WTC11 (cell line): ENCODE results near the gene WAC.

Source experiments
- CREB1 ChIP-seq: sonication (generic); formaldehyde crosslinking; IDR thresholded peaks from 2 replicates; pipeline ENCODE4 v1.8.0; 2023; ENCODE audit warnings: mild to moderate bottlenecking, missing genetic modification reagents
- NR2C2 ChIP-seq: sonication (generic); formaldehyde crosslinking; IDR thresholded peaks from 2 replicates; pipeline ENCODE4 v1.8.0; 2022; ENCODE audit warnings: mild to moderate bottlenecking, missing genetic modification reagents
- ZNF219 ChIP-seq: sonication (generic); formaldehyde crosslinking; IDR thresholded peaks from 2 replicates; pipeline ENCODE4 v1.8.0; 2023; ENCODE audit warnings: missing genetic modification reagents, mild to moderate bottlenecking, borderline replicate concordance
- TF ChIP-seq, protein P1 (sequence below): sonication (generic); formaldehyde crosslinking; IDR thresholded peaks from 2 replicates; pipeline ENCODE4 v1.8.0; 2023; ENCODE audit warnings: mild to moderate bottlenecking, missing genetic modification reagents
- TF ChIP-seq, protein P2 (sequence below): sonication (generic); formaldehyde crosslinking; IDR thresholded peaks from 2 replicates; pipeline ENCODE4 v1.8.0; 2022; ENCODE audit warnings: mild to moderate bottlenecking, missing genetic modification reagents
- TF ChIP-seq, protein P3 (sequence below): fragments of 200-600 bp; IDR thresholded peaks from 2 replicates; pipeline ENCODE4 v1.8.0; 2022; ENCODE audit warnings: antibody characterized with exemption

DNA sequence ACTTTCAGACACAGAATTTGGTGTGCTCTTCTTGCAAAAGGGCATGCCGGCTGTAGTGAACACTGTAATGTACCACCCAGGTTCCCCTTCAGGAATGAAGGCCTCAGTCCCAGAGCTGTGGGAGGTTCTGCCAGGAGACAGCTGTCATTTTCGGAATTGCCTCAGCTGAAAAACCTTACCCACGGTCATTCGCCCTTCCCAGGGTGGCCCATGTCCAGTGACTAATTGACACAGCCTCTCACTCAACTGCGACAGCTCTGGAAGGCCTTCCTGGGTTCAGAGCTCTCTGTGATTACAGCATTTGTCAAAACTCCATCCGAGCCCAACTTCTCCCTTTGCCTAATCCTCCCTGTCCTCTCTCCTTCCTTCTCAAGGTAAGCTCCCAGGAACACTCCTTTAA is 43.7 kb upstream of the WAC start:
- TF ChIP-seq, protein P1, sequence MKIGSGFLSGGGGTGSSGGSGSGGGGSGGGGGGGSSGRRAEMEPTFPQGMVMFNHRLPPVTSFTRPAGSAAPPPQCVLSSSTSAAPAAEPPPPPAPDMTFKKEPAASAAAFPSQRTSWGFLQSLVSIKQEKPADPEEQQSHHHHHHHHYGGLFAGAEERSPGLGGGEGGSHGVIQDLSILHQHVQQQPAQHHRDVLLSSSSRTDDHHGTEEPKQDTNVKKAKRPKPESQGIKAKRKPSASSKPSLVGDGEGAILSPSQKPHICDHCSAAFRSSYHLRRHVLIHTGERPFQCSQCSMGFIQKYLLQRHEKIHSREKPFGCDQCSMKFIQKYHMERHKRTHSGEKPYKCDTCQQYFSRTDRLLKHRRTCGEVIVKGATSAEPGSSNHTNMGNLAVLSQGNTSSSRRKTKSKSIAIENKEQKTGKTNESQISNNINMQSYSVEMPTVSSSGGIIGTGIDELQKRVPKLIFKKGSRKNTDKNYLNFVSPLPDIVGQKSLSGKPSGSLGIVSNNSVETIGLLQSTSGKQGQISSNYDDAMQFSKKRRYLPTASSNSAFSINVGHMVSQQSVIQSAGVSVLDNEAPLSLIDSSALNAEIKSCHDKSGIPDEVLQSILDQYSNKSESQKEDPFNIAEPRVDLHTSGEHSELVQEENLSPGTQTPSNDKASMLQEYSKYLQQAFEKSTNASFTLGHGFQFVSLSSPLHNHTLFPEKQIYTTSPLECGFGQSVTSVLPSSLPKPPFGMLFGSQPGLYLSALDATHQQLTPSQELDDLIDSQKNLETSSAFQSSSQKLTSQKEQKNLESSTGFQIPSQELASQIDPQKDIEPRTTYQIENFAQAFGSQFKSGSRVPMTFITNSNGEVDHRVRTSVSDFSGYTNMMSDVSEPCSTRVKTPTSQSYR (CRISPR knock-in tag): no peak
- no peak for TF ChIP-seq CREB1 (CRISPR knock-in tag)
- no peak for TF ChIP-seq ZNF219 (CRISPR knock-in tag)
- TF ChIP-seq, protein P2, sequence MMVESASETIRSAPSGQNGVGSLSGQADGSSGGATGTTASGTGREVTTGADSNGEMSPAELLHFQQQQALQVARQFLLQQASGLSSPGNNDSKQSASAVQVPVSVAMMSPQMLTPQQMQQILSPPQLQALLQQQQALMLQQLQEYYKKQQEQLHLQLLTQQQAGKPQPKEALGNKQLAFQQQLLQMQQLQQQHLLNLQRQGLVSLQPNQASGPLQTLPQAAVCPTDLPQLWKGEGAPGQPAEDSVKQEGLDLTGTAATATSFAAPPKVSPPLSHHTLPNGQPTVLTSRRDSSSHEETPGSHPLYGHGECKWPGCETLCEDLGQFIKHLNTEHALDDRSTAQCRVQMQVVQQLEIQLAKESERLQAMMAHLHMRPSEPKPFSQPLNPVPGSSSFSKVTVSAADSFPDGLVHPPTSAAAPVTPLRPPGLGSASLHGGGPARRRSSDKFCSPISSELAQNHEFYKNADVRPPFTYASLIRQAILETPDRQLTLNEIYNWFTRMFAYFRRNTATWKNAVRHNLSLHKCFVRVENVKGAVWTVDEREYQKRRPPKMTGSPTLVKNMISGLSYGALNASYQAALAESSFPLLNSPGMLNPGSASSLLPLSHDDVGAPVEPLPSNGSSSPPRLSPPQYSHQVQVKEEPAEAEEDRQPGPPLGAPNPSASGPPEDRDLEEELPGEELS (CRISPR knock-in tag): no peak
- TF ChIP-seq, protein P3, sequence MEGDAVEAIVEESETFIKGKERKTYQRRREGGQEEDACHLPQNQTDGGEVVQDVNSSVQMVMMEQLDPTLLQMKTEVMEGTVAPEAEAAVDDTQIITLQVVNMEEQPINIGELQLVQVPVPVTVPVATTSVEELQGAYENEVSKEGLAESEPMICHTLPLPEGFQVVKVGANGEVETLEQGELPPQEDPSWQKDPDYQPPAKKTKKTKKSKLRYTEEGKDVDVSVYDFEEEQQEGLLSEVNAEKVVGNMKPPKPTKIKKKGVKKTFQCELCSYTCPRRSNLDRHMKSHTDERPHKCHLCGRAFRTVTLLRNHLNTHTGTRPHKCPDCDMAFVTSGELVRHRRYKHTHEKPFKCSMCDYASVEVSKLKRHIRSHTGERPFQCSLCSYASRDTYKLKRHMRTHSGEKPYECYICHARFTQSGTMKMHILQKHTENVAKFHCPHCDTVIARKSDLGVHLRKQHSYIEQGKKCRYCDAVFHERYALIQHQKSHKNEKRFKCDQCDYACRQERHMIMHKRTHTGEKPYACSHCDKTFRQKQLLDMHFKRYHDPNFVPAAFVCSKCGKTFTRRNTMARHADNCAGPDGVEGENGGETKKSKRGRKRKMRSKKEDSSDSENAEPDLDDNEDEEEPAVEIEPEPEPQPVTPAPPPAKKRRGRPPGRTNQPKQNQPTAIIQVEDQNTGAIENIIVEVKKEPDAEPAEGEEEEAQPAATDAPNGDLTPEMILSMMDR: no peak
- TF ChIP-seq NR2C2 (CRISPR knock-in tag): no peak
